HepG2 (cell line): ENCODE results near the gene TMUB1. TPM values are rescaled to one million over a fixed set of nuclear protein-coding genes. Genes with fewer than 3 reads are reported as not detected.

Source experiments
- AGO2 ChIP-seq: fragments of 200-400 bp; formaldehyde crosslinking; optimal IDR thresholded peaks from 2 replicates; pipeline ENCODE3; 2017; ENCODE audit warnings: mild to moderate bottlenecking, low read depth, low read length, moderate library complexity
- KAT2B ChIP-seq: fragments of 150-350 bp; IDR thresholded peaks from 2 replicates; pipeline ENCODE4 v1.6.1; 2014; ENCODE audit warnings: low read depth, low read length, borderline replicate concordance
- KDM1A ChIP-seq: IDR thresholded peaks from 2 replicates; pipeline ENCODE4 v1.6.1; 2016; ENCODE audit warnings: missing compliant biosample characterization
- KLF11 ChIP-seq: IDR thresholded peaks from 2 replicates; pipeline ENCODE4 v1.6.1; 2016; ENCODE audit warnings: missing compliant biosample characterization
- MAF1 ChIP-seq: sonication (generic); formaldehyde crosslinking; IDR thresholded peaks from 2 replicates; pipeline ENCODE4 v1.5.0; 2020; ENCODE audit warnings: missing genetic modification reagents, borderline replicate concordance
- NFATC3 ChIP-seq: sonication (generic); formaldehyde crosslinking; IDR thresholded peaks from 2 replicates; pipeline ENCODE4 v1.5.1; 2020; ENCODE audit warnings: mild to moderate bottlenecking, missing genetic modification reagents
- NKX3-1 ChIP-seq: sonication (generic); formaldehyde crosslinking; IDR thresholded peaks from 2 replicates; pipeline ENCODE4 v1.5.0; 2020; ENCODE audit warnings: missing genetic modification reagents
- SIN3A ChIP-seq: IDR thresholded peaks from 2 replicates; pipeline ENCODE4 v1.6.1; 2011; ENCODE audit warnings: low read depth, mild to moderate bottlenecking, control low read depth, low read length, borderline replicate concordance
- TCF12 ChIP-seq, 2 experiments: fragments of 450-650 bp in 1 of 2; sonication (generic) in 1 of 2; formaldehyde crosslinking in 1 of 2; IDR thresholded peaks; 2 replicates each; pipeline versions ENCODE4 v1.6.1 to v1.8.0; 2017 to 2022; ENCODE audit warnings: antibody characterized with exemption in 1 of 2, mild to moderate bottlenecking in 1 of 2, missing genetic modification reagents in 1 of 2, moderate library complexity in 1 of 2
- ZNF451 ChIP-seq: sonication (generic); formaldehyde crosslinking; IDR thresholded peaks from 2 replicates; pipeline ENCODE4 v1.5.0; 2020; ENCODE audit warnings: mild to moderate bottlenecking, missing genetic modification reagents
- ZNF615 ChIP-seq: sonication (generic); formaldehyde crosslinking; IDR thresholded peaks from 2 replicates; pipeline ENCODE4 v1.5.0; 2020; ENCODE audit warnings: mild to moderate bottlenecking, missing genetic modification reagents, borderline replicate concordance
- ZNF746 ChIP-seq: sonication (generic); formaldehyde crosslinking; IDR thresholded peaks from 2 replicates; pipeline ENCODE4 v1.8.0; 2022; ENCODE audit warnings: mild to moderate bottlenecking, missing genetic modification reagents
- ZNF747 ChIP-seq: sonication (generic); formaldehyde crosslinking; IDR thresholded peaks from 2 replicates; pipeline ENCODE4 v1.8.1; 2023; ENCODE audit warnings: missing genetic modification reagents, mild to moderate bottlenecking, borderline replicate concordance
- polyA plus RNA-seq, 8 experiments: library from polyadenylated mRNA; depleted of rRNA in 3 of 8; stranded (reverse) in 7 of 8; unstranded in 1 of 8; fragments of >200 nt; fragmentation: Illumina TruSeq in 4 of 8; extraction: Trizol in 4 of 8; gene quantifications; 2 replicates each; pipeline versions ENCODE4 v1.2.1 to v1.2.3, GENCODE V29; 2011 to 2016; ENCODE audit warnings: low read depth in 4 of 8, missing spikeins in 1 of 8, mixed read lengths in 1 of 8; ENCODE audit not compliant: insufficient read depth in 1 of 8
- total RNA-seq, 5 experiments: library from RNA; depleted of rRNA; stranded (reverse); fragments of >200 nt; fragmentation: Illumina TruSeq; extraction: Trizol; gene quantifications; 2 replicates each; pipeline ENCODE4 v1.2.3, GENCODE V29; 2016; ENCODE audit warnings: low read depth in 1 of 5
- TF ChIP-seq, protein P1 (sequence below): sonication (generic); formaldehyde crosslinking; IDR thresholded peaks from 2 replicates; pipeline ENCODE4 v1.4.0; 2020; ENCODE audit warnings: mild to moderate bottlenecking, missing genetic modification reagents
- TF ChIP-seq, protein P2 (sequence below): sonication (generic); formaldehyde crosslinking; conservative IDR thresholded peaks from 2 replicates; pipeline ENCODE4 v1.4.0; 2020; ENCODE audit warnings: missing genetic modification reagents
- TF ChIP-seq, protein P3 (sequence below): IDR thresholded peaks from 2 replicates; pipeline ENCODE4 v1.6.1; 2016; ENCODE audit warnings: control low read depth
- TF ChIP-seq, protein P4 (sequence below): sonication (generic); formaldehyde crosslinking; IDR thresholded peaks from 2 replicates; pipeline ENCODE4 v1.5.1; 2020; ENCODE audit warnings: mild to moderate bottlenecking, missing genetic modification reagents
- TF ChIP-seq, protein P5 (sequence below): sonication (generic); formaldehyde crosslinking; IDR thresholded peaks from 2 replicates; pipeline ENCODE4 v1.4.0; 2020; ENCODE audit warnings: missing genetic modification reagents
- TF ChIP-seq, protein P6 (sequence below): sonication (generic); formaldehyde crosslinking; IDR thresholded peaks from 2 replicates; pipeline ENCODE4 v1.4.0; 2020; ENCODE audit warnings: mild to moderate bottlenecking, low read depth, missing genetic modification reagents

TMUB1 gene
- total and polyA plus RNA-seq, 2 of the 13 experiments (the other 11 are each of a cell fraction or from before 2014, with no cell fraction given), result 44.8 to 51.6 TPM

DNA sequence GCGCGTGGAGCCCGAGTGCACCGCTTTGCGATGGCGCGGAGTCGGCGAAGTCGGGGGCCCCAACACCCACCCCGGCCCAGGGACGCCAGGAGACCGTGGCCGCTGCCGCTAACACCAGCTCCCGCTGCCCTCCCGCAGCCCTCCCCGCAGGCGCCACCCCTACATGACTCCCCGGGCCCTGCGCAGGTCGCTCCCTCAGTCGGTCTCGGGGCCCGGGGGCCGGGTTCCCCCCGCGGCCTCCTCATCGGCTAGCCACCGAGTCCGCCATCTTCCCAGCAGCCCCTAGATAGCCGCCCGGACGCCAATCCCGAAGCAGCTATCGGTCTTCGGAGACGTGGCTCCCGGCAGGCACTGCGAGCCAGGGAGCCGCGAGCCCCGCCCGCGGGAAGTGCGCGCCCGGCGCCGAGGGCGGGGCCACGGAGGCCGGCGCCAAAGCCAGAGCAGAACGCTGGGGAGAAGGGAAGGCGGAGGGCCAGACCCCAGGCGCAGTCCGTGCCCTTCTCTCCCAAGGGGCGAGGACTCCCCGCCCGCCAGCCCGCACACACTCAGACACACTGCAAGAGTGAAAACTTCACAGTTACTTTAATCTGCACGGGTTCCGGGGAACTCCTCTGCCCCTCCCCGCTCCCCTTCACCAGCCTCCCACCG is 2.6 kb downstream of the TMUB1 start, which contains the start of gene FASTK (continued):
- TF ChIP-seq KAT2B (no peak), MAF1 (CRISPR knock-in tag) (no peak; the same call in 1 of the 2 replicates), ZNF746 (CRISPR knock-in tag) (no peak), KLF11 (CRISPR knock-in tag) (no peak), ZNF747 (0 out of 2 replicates have a peak, but pooled peaks have one; percentile 22), AGO2 (peak; percentile 87), KDM1A (CRISPR knock-in tag) (no peak), ZNF451 (peak; percentile 29; the same call in 1 of the 2 replicates), TCF12 (IDR thresholded peaks at IDR 0.05) (no peak), TCF12 (CRISPR knock-in tag; IDR thresholded peaks at IDR 0.05) (no peak), NFATC3 (no peak), SIN3A (no peak), ZNF615 (CRISPR knock-in tag) (no peak), NKX3-1 (CRISPR knock-in tag) (no peak)
- TF ChIP-seq, protein P1, sequence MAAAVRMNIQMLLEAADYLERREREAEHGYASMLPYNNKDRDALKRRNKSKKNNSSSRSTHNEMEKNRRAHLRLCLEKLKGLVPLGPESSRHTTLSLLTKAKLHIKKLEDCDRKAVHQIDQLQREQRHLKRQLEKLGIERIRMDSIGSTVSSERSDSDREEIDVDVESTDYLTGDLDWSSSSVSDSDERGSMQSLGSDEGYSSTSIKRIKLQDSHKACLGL, result no peak
- TF ChIP-seq, protein P2, sequence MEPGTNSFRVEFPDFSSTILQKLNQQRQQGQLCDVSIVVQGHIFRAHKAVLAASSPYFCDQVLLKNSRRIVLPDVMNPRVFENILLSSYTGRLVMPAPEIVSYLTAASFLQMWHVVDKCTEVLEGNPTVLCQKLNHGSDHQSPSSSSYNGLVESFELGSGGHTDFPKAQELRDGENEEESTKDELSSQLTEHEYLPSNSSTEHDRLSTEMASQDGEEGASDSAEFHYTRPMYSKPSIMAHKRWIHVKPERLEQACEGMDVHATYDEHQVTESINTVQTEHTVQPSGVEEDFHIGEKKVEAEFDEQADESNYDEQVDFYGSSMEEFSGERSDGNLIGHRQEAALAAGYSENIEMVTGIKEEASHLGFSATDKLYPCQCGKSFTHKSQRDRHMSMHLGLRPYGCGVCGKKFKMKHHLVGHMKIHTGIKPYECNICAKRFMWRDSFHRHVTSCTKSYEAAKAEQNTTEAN (CRISPR knock-in tag), result no peak
- TF ChIP-seq, protein P3, sequence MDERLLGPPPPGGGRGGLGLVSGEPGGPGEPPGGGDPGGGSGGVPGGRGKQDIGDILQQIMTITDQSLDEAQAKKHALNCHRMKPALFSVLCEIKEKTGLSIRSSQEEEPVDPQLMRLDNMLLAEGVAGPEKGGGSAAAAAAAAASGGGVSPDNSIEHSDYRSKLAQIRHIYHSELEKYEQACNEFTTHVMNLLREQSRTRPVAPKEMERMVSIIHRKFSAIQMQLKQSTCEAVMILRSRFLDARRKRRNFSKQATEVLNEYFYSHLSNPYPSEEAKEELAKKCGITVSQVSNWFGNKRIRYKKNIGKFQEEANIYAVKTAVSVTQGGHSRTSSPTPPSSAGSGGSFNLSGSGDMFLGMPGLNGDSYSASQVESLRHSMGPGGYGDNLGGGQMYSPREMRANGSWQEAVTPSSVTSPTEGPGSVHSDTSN (CRISPR knock-in tag), result no peak
- TF ChIP-seq, protein P4, sequence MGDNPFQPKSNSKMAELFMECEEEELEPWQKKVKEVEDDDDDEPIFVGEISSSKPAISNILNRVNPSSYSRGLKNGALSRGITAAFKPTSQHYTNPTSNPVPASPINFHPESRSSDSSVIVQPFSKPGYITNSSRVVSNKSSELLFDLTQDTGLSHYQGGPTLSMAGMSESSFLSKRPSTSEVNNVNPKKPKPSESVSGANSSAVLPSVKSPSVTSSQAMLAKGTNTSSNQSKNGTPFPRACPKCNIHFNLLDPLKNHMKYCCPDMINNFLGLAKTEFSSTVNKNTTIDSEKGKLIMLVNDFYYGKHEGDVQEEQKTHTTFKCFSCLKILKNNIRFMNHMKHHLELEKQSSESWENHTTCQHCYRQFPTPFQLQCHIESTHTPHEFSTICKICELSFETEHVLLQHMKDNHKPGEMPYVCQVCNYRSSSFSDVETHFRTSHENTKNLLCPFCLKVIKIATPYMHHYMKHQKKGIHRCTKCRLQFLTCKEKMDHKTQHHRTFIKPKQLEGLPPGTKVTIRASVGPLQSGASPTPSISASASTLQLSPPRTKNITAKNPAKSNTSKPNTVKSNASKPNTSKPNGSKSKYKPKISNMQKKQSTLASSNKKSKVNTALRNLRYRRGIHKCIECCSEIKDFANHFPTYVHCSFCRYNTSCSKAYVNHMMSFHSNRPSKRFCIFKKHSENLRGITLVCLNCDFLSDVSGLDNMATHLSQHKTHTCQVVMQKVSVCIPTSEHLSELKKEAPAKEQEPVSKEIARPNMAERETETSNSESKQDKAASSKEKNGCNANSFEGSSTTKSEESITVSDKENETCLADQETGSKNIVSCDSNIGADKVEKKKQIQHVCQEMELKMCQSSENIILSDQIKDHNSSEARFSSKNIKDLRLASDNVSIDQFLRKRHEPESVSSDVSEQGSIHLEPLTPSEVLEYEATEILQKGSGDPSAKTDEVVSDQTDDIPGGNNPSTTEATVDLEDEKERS, result no peak
- TF ChIP-seq, protein P5, sequence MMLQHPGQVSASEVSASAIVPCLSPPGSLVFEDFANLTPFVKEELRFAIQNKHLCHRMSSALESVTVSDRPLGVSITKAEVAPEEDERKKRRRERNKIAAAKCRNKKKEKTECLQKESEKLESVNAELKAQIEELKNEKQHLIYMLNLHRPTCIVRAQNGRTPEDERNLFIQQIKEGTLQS (CRISPR knock-in tag), result no peak; the same call in 1 of the 2 replicates
- TF ChIP-seq, protein P6, sequence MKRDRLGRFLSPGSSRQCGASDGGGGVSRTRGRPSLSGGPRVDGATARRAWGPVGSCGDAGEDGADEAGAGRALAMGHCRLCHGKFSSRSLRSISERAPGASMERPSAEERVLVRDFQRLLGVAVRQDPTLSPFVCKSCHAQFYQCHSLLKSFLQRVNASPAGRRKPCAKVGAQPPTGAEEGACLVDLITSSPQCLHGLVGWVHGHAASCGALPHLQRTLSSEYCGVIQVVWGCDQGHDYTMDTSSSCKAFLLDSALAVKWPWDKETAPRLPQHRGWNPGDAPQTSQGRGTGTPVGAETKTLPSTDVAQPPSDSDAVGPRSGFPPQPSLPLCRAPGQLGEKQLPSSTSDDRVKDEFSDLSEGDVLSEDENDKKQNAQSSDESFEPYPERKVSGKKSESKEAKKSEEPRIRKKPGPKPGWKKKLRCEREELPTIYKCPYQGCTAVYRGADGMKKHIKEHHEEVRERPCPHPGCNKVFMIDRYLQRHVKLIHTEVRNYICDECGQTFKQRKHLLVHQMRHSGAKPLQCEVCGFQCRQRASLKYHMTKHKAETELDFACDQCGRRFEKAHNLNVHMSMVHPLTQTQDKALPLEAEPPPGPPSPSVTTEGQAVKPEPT, result 0 out of 2 replicates have a peak, but pooled peaks have one; percentile 76
